ENCODE data around the gene RASGRF2.

DNA sequence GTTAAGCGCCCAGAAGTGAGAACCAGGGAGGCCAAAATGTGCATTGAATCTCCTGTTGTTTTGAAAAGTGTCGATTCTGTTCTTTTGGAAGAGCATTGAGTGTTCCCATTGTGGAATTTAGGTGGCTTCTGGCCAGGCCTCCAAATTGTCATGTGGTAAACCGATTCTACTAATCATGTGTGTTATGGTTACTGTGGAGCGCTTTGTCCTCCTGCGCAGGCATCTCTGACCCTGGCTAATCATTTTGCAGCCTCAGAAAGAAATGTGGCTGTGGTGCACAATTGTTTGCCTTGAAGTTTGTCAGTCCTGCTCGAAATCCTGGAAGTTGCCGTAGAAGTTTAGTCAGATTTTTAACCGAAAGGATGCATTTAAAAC is 121.3 kb downstream of the RASGRF2 start:
- TF ChIP-seq CTCF (conservative IDR thresholded peaks at IDR 0.05; ENCODE audit: low read depth, low read length) (no peak), EZH2 (IDR thresholded peaks at IDR 0.05; ENCODE audit: low read length, unreplicated experiment) (no peak)

All from PC-3 (cell line).